ENCODE measurements around the gene PHRF1.
"Not testable (repeated sequence)": the region's sequence is repeated elsewhere in the genome, so short reads cannot be mapped to it uniquely, and the experiment has no call there.

Gene PHRF1

DNA sequence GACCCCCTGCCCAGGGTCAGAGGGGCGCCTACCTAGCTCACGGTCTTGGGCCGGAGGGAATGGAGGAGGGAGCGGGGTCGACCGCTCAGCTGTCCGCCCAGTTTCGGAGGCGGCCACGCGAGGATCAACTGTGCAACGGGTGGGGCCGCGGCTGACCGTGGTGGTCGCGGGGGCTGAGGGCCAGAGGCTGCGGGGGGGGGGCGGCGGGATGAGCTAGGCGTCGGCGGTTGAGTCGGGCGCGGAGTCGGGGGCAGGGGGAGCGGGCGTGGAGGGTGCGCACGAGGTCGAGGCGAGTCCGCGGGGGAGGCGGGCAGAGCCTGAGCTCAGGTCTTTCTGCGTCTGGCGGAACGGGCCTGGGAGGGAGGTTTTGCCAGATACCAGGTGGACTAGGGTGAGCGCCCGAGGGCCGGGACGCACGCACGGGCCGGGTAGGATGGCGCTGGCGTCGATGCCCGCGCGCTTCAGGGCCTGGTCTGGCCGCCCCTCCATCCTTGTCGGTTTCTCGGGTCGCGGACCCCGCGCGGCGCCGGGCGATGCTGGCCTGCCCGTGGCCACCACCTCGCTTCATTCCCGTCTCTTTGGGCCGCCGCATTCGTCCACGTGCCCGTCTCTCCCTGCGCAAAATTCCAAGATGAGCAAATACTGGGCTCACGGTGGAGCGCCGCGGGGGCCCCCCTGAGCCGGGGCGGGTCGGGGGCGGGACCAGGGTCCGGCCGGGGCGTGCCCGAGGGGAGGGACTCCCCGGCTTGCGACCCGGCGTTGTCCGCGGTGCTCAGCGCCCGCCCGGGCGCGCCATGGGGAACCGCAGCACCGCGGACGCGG, 60.5 kb downstream of the PHRF1 start, which contains the start of gene DRD4:
DRD4 (plus strand) TSS at position 759 of the 822 bp plus-strand sequence; CDS start at position 795, 36 bp downstream.
- DNase-seq: no peak

- no peak for DNase-seq
Observed at GRCh38 chr11:637333-637592, 61.0 kb downstream of the PHRF1 start.

- DNase-seq: no peak
Observed at GRCh38 chr11:637593-638521, 61.6 kb downstream of the PHRF1 start.

- no peak for DNase-seq
Observed at GRCh38 chr11:638631-639331, 62.5 kb downstream of the PHRF1 start.

- DNase-seq: no peak
Observed at GRCh38 chr11:639332-639955, 63.2 kb downstream of the PHRF1 start.

DNA sequence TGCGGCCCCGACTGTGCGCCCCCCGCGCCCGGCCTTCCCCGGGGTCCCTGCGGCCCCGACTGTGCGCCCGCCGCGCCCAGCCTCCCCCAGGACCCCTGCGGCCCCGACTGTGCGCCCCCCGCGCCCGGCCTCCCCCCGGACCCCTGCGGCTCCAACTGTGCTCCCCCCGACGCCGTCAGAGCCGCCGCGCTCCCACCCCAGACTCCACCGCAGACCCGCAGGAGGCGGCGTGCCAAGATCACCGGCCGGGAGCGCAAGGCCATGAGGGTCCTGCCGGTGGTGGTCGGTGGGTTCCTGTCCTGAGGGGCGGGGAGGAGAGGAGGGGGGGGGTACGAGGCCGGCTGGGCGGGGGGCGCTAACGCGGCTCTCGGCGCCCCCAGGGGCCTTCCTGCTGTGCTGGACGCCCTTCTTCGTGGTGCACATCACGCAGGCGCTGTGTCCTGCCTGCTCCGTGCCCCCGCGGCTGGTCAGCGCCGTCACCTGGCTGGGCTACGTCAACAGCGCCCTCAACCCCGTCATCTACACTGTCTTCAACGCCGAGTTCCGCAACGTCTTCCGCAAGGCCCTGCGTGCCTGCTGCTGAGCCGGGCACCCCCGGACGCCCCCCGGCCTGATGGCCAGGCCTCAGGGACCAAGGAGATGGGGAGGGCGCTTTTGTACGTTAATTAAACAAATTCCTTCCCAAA, 63.9 kb downstream of the PHRF1 start:
- no peak for DNase-seq

- no peak for DNase-seq
Observed at GRCh38 chr11:641806-642370, 65.6 kb downstream of the PHRF1 start.

- no peak for DNase-seq
Observed at GRCh38 chr11:643366-643765, 67.1 kb downstream of the PHRF1 start.

- no peak for DNase-seq
Observed at GRCh38 chr11:643849-644738, 67.8 kb downstream of the PHRF1 start.

- DNase-seq: no peak
Observed at GRCh38 chr11:645536-645935, 69.3 kb downstream of the PHRF1 start.

DNA sequence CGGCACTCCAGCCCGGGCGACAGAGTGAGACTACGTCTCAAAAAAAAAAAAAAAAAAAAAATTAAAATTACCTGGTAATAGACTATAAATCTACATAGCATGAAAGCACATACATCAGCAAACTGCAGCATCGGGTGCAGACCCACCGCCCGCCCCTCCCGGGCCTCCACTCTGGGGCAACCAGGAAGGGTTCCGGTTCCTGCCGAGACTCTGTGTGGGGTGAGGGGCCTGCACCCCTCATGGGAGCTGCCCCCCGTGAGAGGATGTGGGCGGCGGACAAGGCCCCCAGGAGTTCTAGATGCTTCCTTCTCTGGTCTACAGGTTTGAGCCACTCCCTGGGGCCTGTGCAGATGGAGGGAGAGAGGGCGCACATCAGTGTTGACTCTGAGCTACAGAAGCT, 69.9 kb downstream of the PHRF1 start:
- no peak for DNase-seq

- not testable (repeated sequence) for DNase-seq
Observed at GRCh38 chr11:647672-648158, 71.4 kb downstream of the PHRF1 start.

- DNase-seq: no peak
Observed at GRCh38 chr11:650482-650881, 74.2 kb downstream of the PHRF1 start.

GRCh38 chr11:653136-653535, 76.9 kb downstream of the PHRF1 start:
- DNase-seq: not testable (repeated sequence)

DNA sequence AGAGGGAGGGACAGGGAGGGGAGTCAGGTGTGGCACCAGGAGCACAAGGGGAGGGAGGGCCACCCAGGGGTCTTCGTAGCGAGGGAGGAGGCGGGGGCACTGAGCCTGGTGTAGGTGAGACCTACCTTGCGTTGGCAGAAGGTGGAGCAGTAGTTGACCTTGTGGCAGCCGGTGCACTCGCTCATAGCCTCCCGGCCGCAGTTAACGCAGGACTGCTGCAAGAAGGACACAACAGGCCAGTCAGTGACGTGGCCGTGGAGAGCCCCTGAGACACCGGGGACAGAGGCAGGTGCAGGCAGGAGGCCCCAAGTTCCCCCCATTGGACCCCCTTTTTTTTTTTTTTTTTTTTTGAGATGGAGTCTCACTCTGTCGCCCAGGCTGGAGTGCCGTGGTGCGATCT, 77.6 kb downstream of the PHRF1 start:
- DNase-seq: no peak

DNA sequence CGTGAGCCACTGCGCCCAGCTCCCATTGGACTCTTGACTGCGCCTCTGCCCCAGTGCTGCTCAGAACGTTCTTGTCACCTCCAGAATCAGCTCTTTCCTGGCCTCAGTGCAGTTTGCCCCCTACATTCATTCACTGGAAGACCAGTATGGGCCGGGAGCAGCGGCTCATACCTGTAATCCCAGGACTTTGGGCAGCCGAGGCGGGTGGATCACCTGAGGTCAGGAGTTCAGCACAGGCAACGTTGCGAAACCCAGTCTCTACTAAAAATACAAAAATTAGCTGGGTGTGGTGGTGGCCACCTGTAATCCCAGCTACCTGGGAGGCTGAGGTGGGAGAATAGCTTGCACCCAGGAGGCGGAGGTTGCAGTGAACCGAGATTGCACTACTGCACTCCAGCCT, 78.2 kb downstream of the PHRF1 start:
- DNase-seq: not testable (repeated sequence)

GRCh38 chr11:655036-655726, 78.9 kb downstream of the PHRF1 start:
- DNase-seq: no peak

DNA sequence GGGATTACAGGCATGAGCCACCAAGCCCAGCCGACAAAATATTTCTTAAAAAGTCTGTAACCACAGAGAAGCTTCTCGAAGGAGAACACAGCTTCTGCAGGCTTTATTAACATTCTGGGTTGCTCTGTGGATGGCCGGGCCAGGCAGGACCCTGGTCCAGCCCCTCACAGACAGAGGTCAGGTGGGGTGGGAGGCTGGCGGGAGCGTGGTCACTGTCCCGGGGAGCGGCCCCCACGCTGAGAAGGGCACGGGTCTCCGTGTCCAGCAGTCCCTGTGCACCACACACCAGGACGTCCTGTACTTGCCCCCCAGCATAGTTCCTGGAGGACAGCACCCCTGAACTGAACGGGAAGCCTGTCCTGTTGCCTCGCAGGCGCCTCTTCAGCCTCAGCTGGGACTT, 80.2 kb downstream of the PHRF1 start:
- DNase-seq: no peak

- no peak for DNase-seq
Observed at GRCh38 chr11:656866-657265, 80.6 kb downstream of the PHRF1 start.

- DNase-seq: no peak
Observed at GRCh38 chr11:657691-658126, 81.4 kb downstream of the PHRF1 start.

Measured in NCI-H1092 (cell line).